GM12878 (cell line): Measurements from ENCODE around the gene AGPAT4. TPM values are rescaled to one million over a fixed set of nuclear protein-coding genes. Genes with fewer than 3 reads are reported as not detected.

Source experiments
- ATAC-seq: fragments of 200-7000 bp; cut with Tn5 transposase; 3 replicates; pipeline ENCODE4 v1.9.1; 2020; ENCODE audit warnings: mild to moderate bottlenecking, moderate library complexity
- BruUV-seq: library from RNA; stranded (reverse); fragments of 400-500 nt; replicated peaks from 2 replicates; lab custom pipeline; 2021; lab: Mats Ljungman, UMichigan
- CTCF ChIA-PET: fragments of 300-600 bp; sonication (Branson Sonifier 250); formaldehyde crosslinking; extraction: SDS; loops from one replicate; lab custom pipeline; 2021; ENCODE audit warnings: inconsistent platforms; lab: Yijun Ruan, JAX
- POLR2A ChIA-PET: fragments of 350-600 bp; formaldehyde crosslinking; extraction: SDS; loops from one replicate; lab custom pipeline; 2021; ENCODE audit warnings: inconsistent platforms; lab: Charles Lee
- RAD21 ChIA-PET: fragments of 300-600 bp; sonication (Branson Sonifier 250); formaldehyde crosslinking; loops from one replicate; lab custom pipeline; 2023; ENCODE audit warnings: antibody characterized with exemption; ENCODE audit not compliant: unreplicated experiment; lab: Charles Lee
- SMC1A ChIA-PET: fragments of 300-600 bp; sonication (Branson Sonifier 250); formaldehyde crosslinking; loops from one replicate; lab custom pipeline; 2023; ENCODE audit not compliant: unreplicated experiment, uncharacterized antibody; lab: Charles Lee
- DNase-seq: peaks from one replicate; pipeline ENCODE4 v3.0.0-alpha.2; 2011; ENCODE audit warnings: low read depth, low spot score
- FAIRE-seq: peaks from 3 replicates; lab custom pipeline; 2011; peaks lifted over from hg19 to GRCh38; lab: Jason Lieb, UNC
- H2AFZ ChIP-seq: 2 replicates; pipeline ENCODE4 v1.6.0; 2011; ENCODE audit warnings: low read depth, low read length, control low read depth; ENCODE audit not compliant: control insufficient read depth
- H3K27ac ChIP-seq: 2 replicates; pipeline ENCODE4 v1.5.1; 2011; ENCODE audit warnings: control low read depth; ENCODE audit not compliant: control insufficient read depth, insufficient read depth
- H3K27me3 ChIP-seq, 2 experiments: replicated peaks in 1 of 2; 2 replicates each; pipeline versions ENCODE4 v1.6.0 to v1.6.1; 2011; ENCODE audit warnings: low read length in 1 of 2; ENCODE audit not compliant: control insufficient read depth in 2 of 2, insufficient read depth in 2 of 2
- H3K36me3 ChIP-seq, 2 experiments: 2 replicates each; pipeline ENCODE4 v1.5.1; 2011; ENCODE audit warnings: low read length in 1 of 2; ENCODE audit not compliant: control insufficient read depth in 2 of 2, insufficient read depth in 2 of 2
- H3K4me1 ChIP-seq: 2 replicates; pipeline ENCODE4 v1.6.1; 2011; ENCODE audit warnings: mild to moderate bottlenecking, low read length, moderate library complexity, mixed read lengths; ENCODE audit not compliant: control insufficient read depth, insufficient read depth
- H3K4me2 ChIP-seq: 2 replicates; pipeline ENCODE4 v1.6.0; 2011; ENCODE audit warnings: control low read depth; ENCODE audit not compliant: control insufficient read depth, insufficient read depth
- H3K4me3 ChIP-seq: fragments of 200-600 bp; sonication (generic); 2 replicates; pipeline ENCODE4 v1.5.1; 2016
- H3K79me2 ChIP-seq: 2 replicates; pipeline ENCODE4 v1.6.0; 2011; ENCODE audit warnings: low read length; ENCODE audit not compliant: control insufficient read depth, insufficient read depth
- H3K9ac ChIP-seq: 2 replicates; pipeline ENCODE4 v1.8.0; 2011; ENCODE audit warnings: low read length, control low read depth, mixed read lengths; ENCODE audit not compliant: control insufficient read depth, insufficient read depth
- H3K9me3 ChIP-seq: replicated peaks from 3 replicates; pipeline ENCODE4 v1.5.1; 2011; ENCODE audit warnings: mild to moderate bottlenecking, low read length; ENCODE audit not compliant: control insufficient read depth, insufficient read depth
- H4K20me1 ChIP-seq: 2 replicates; pipeline ENCODE4 v1.6.0; 2011; ENCODE audit not compliant: control insufficient read depth, insufficient read depth
- E2F8 ChIP-seq: fragments of 450-650 bp; IDR thresholded peaks from 2 replicates; pipeline ENCODE4 v1.6.1; 2018; ENCODE audit warnings: mild to moderate bottlenecking, low read depth, moderate library complexity; ENCODE audit not compliant: partially characterized antibody
- EP300 ChIP-seq, 2 experiments: fragments of 150-350 bp in 1 of 2; IDR thresholded peaks; 2 replicates each; pipeline ENCODE4 v1.6.1; 2011 to 2012; ENCODE audit warnings: low read depth in 2 of 2, low read length in 2 of 2, borderline replicate concordance in 1 of 2, improper control_type of control experiment in 1 of 2, inconsistent platforms in 1 of 2; ENCODE audit not compliant: control insufficient read depth in 1 of 2
- SMAD1 ChIP-seq: fragments of 450-650 bp; IDR thresholded peaks from 2 replicates; pipeline ENCODE4 v1.6.1; 2018; ENCODE audit warnings: mild to moderate bottlenecking, low read depth; ENCODE audit not compliant: partially characterized antibody
- WGBS: methylation state at CpG from one replicate; pipeline ENCODE4 v1.1.6; 2016; ENCODE audit warnings: low lambda C conversion rate; ENCODE audit not compliant: insufficient replicate concordance, insufficient coverage; ENCODE audit errors: missing lambda C conversion rate; 5-methylcytosine and 5-hydroxymethylcytosine counted together
- in situ Hi-C: fragments of 300-500 bp; cut with MboI; formaldehyde crosslinking; loops from 9 replicates; pipeline ENCODE4 v1.14.3; 2018; ENCODE audit warnings: mixed read lengths
- intact Hi-C: fragments of 100-400 bp; cut with micrococcal nuclease; formaldehyde crosslinking; loops from one replicate; pipeline ENCODE4 v1.14.2; 2022; ENCODE audit not compliant: unreplicated experiment
- polyA plus RNA-seq, 11 experiments: library from polyadenylated mRNA; depleted of rRNA in 4 of 11; unstranded in 6 of 11; stranded (reverse) in 5 of 11; fragments of >200 nt; fragmentation: Nextera tagmentation in 4 of 11; fragmentation: Illumina TruSeq in 1 of 11; extraction: Ambion mirVana in 4 of 11; extraction: Trizol in 1 of 11; gene quantifications; 1 replicate in 1 of 11; 2 replicates in 10 of 11; pipeline versions ENCODE4 v1.2.1 to v1.2.3, GENCODE V29; 2011 to 2016; ENCODE audit warnings: inconsistent platforms in 2 of 11, missing spikeins in 2 of 11, low read depth in 1 of 11
- total RNA-seq, 4 experiments: library from RNA; depleted of rRNA in 3 of 4; stranded (reverse); fragments of >200 nt in 3 of 4; fragmentation: Illumina TruSeq in 1 of 4; extraction: Trizol in 1 of 4; gene quantifications; 2 replicates each; pipeline versions ENCODE4 v1.2.1 to v1.2.3, GENCODE V29; 2013 to 2021
- TF ChIP-seq, protein P1 (sequence below): IDR thresholded peaks from 2 replicates; pipeline ENCODE4 v1.6.1; 2012; ENCODE audit warnings: low read depth, low read length, improper control_type of control experiment

The AGPAT4 gene
- total and polyA plus RNA-seq, 10 of the 15 experiments (the other 5 are each of a cell fraction or from before 2014, with no cell fraction given): 0.34 to 2.2 (median 1.3) TPM

- no TSS peak for BruUV-seq
- 66% methylated on average over 14 of the region's 14 CpGs for WGBS
- H3K36me3 ChIP-seq: no peaks in the 10 kb centered on the region
- DNase-seq: no peak
- in situ Hi-C loops: no loop called here
- no peak overlapping the region for H3K4me2 ChIP-seq
- no peaks in the 10 kb centered on the region for H3K79me2 ChIP-seq
- no peak overlapping the region for H3K27ac ChIP-seq
- no peaks in the 10 kb centered on the region for H4K20me1 ChIP-seq
- no peaks in the 10 kb centered on the region; a peak in 1 of 4 replicates for H3K27me3 ChIP-seq
- SMC1A ChIA-PET: no interaction called here
- H3K4me1 ChIP-seq: peaks cover 12% of the 10 kb centered on the region
- RAD21 ChIA-PET: no interaction called here
- H3K9me3 ChIP-seq: no peaks in the 10 kb centered on the region
- ATAC-seq: no peak
- CTCF ChIA-PET: no interaction called here
- H3K9ac ChIP-seq: no peak overlapping the region
- POLR2A ChIA-PET: no interaction called here
- no peak overlapping the region for H2AFZ ChIP-seq
- H3K4me3 ChIP-seq: no peak overlapping the region
- intact Hi-C loops: no loop called here
- TF ChIP-seq, protein P1, sequence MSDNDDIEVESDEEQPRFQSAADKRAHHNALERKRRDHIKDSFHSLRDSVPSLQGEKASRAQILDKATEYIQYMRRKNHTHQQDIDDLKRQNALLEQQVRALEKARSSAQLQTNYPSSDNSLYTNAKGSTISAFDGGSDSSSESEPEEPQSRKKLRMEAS: no peak
- TF ChIP-seq EP300 (IDR thresholded peaks at IDR 0.05; ENCODE audit: borderline replicate concordance in 1 of 2, control insufficient read depth in 1 of 2, low read depth in 2 of 2, low read length in 2 of 2): no peak
- no peak for FAIRE-seq
Observed at GRCh38 chr6:161168281-161168891, 105.5 kb downstream of the AGPAT4 start.

DNA sequence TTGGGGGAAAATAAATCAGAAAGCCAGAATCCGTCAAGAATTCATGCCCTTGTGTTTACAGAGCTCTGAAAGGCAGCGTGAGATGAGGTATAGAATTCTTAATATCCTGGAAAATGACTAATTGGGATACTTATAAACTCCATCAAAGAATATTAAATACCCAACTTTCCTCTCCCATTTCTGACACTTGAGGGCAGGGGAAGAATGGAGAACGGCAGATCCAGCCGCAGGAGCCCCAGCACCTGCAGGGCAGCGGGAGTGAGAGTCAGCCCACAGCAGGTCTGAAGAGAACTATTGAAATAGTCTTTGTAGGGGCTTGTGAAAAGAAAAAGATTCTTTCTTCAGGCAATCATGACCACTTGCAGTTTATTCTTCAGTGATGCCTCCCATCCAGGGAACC, 107.2 kb downstream of the AGPAT4 start:
- intact Hi-C loops (no loop called here), in situ Hi-C loops (no loop called here)
- TF ChIP-seq E2F8: no peak
- TF ChIP-seq SMAD1: no peak
- Histone ChIP-seq H2AFZ (no peak overlapping the region), H3K79me2 (no peaks in the 10 kb centered on the region), H3K9ac (no peak overlapping the region), H3K36me3 (no peaks in the 10 kb centered on the region), H3K4me3 (no peak overlapping the region), H4K20me1 (no peaks in the 10 kb centered on the region), H3K27ac (no peak overlapping the region), H3K9me3 (no peaks in the 10 kb centered on the region), H3K27me3 (no peaks in the 10 kb centered on the region; a peak in 1 of 4 replicates), H3K4me1 (peaks cover 12% of the 10 kb centered on the region), H3K4me2 (no peak overlapping the region)
- ChIA-PET RAD21 (no interaction called here), POLR2A (no interaction called here), CTCF (no interaction called here), SMC1A (no interaction called here)
- FAIRE-seq (no peak), ATAC-seq (no peak), DNase-seq (no peak)
- BruUV-seq: no TSS peak
- 58% methylated on average over 5 of the region's 5 CpGs for WGBS
